Ovary (tissue), 9 donors: ENCODE data around the gene VAMP1. TPM values are rescaled to one million over a fixed set of nuclear protein-coding genes. Genes with fewer than 3 reads are reported as not detected.
A peak's percentile ranks its signal among the peaks of the same experiment; 100 is the strongest.
"Not testable (repeated sequence)": the region's sequence is repeated elsewhere in the genome, so short reads cannot be mapped to it uniquely, and the experiment has no call there.

Source experiments
- DNase-seq, 5 donors: peaks; one replicate each; pipeline ENCODE4 v3.0.0-alpha.2; 2019 to 2020
- H3K27ac ChIP-seq, 2 donors: fragments of 200-600 bp; one replicate each; pipeline versions ENCODE4 v1.5.1 to v1.8.0; 2019 to 2022
- H3K27me3 ChIP-seq: fragments of 200-600 bp; one replicate; pipeline ENCODE4 v1.8.0; 2022
- H3K36me3 ChIP-seq: fragments of 200-600 bp; sonication (generic); one replicate; pipeline ENCODE4 v1.5.1; 2019
- H3K4me1 ChIP-seq: one replicate; pipeline ENCODE4 v1.8.1; 2013; ENCODE audit warnings: mild to moderate bottlenecking, moderate library complexity; ENCODE audit not compliant: insufficient read depth
- H3K4me3 ChIP-seq: fragments of 200-600 bp; sonication (generic); one replicate; pipeline ENCODE4 v1.5.1; 2017
- H3K9me3 ChIP-seq, 2 donors: fragments of 200-600 bp in 1 of 2; sonication (generic) in 1 of 2; one replicate each; pipeline versions ENCODE4 v1.5.1 to v1.8.1; 2013 to 2019; ENCODE audit warnings: mild to moderate bottlenecking in 1 of 2, moderate library complexity in 1 of 2
- EP300 ChIP-seq: sonication (generic); formaldehyde crosslinking; IDR thresholded peaks from one replicate; pipeline ENCODE4 v1.6.1; 2017; ENCODE audit warnings: antibody characterized with exemption
- POLR2A ChIP-seq: fragments of 450-650 bp; IDR thresholded peaks from one replicate; pipeline ENCODE4 v1.6.1; 2017; ENCODE audit warnings: antibody characterized with exemption, mild to moderate bottlenecking, moderate library complexity
- WGBS, 3 donors: extraction: QIAGEN DNeasy Blood & Tissue Kit in 1 of 3; methylation state at CpG; one replicate each; pipeline versions ENCODE4 v1.1.5 to v1.1.7; 2013 to 2017; 5-methylcytosine and 5-hydroxymethylcytosine counted together
- intact Hi-C, 4 donors: fragments of 100-400 bp; cut with DNase I; formaldehyde crosslinking; loops; one replicate each; pipeline versions ENCODE4 v1.11.0 to v1.15.1; 2022 to 2023
- polyA plus RNA-seq, 2 donors: library from polyadenylated mRNA; stranded (reverse); fragments of 200-250 nt in 1 of 2; fragments of 350-450 nt in 1 of 2; fragmentation: Illumina TruSeq in 1 of 2; extraction: RNeasy Lipid Tissue Mini Kit (QIAGEN cat#74804) in 1 of 2; gene quantifications; one replicate each; pipeline ENCODE4 v1.2.3, GENCODE V29; 2013 to 2014
- total RNA-seq, 7 donors: library from RNA; depleted of rRNA in 2 of 7; stranded (reverse); fragments of >200 nt in 2 of 7; fragmentation: NEBNext Ultra II Directional in 3 of 7; extraction: Animal tissue kit (Norgen Biotek cat#: 25700) in 3 of 7; gene quantifications; one replicate each; pipeline versions ENCODE4 v1.1.0 to v1.2.4, GENCODE V29; 2016 to 2023
- TF ChIP-seq, protein P1 (sequence below), 3 donors: fragments of 450-650 bp in 2 of 3; fragments of 200-600 bp in 1 of 3; IDR thresholded peaks; one replicate each; pipeline versions ENCODE4 v1.5.1 to v1.8.0; 2016 to 2022; ENCODE audit warnings: antibody characterized with exemption in 3 of 3, mild to moderate bottlenecking in 1 of 3
- donor health status: DM: no; HTN: no; CAD: no; lungs with moderate emphysema.
- donor health status: DM: no; HTN: no; CAD: no.
- donor health status: Bipolar disorder and iron deficiency.
- donor health status: DM: yes; HTN: yes; CAD: no.
- donor health status: DM: no; HTN: no; CAD: no.
- donor health status: DM: yes; HTN: yes; CAD: no.

VAMP1 gene
- total and polyA plus RNA-seq, 9 donors: 2.5 to 11.9 (median 5.8) TPM

DNA sequence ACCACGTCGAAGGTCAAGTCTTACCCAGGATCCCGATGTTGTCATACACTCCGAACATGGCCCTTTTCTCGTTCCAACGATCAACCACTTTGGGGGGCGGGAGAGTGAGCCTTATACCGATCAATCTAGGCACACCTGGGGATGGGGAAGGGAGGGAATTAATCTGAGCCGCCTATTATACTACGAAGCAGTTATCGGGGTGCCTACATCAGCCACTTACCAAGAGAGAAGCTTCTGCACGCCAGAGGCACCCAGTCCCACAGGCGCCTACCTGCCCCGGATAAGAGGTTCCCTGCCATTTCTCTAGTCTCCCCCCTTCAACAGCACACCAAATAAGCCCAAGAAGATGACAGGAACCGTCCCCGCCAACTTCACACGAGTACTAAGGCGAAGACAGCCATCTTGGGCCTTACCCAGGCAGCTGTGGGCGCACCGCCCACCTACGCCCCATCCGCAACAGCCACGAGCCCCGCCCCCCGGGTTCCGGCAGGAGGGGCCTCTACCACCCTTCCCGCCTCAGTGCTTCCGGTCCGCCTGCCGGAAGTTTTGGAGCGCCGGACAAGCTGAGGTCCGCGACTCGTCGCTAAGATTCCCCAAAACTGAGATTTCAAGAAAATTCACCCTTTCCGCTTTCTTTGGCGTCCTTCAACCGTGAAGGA, 22.5 kb upstream of the VAMP1 start, which contains the start of gene MRPL51:
Gene MRPL51, minus strand, starts transcription at position 425 of the 659 bp plus-strand sequence. Its CDS starts 126 bp downstream, at position 299.
- H3K27me3 ChIP-seq: no peaks in the 10 kb centered on the region
- DNase-seq: peak; percentile 95 to 98 (median 97)
- peak within 1 kb of the TSS; percentile 47 to 93 for H3K27ac ChIP-seq
- intact Hi-C loops: no loop called here
- H3K4me1 ChIP-seq: peaks cover 7% of the 10 kb centered on the region
- H3K4me3 ChIP-seq: peak within 1 kb of the TSS; percentile 82
- H3K9me3 ChIP-seq: no peaks in the 10 kb centered on the region
- 0 to 1% (median 1%) methylated on average over 39 of the region's 39 CpGs for WGBS, 3 donors
- H3K36me3 ChIP-seq: no peaks in the 10 kb centered on the region
- TF ChIP-seq, protein P1, sequence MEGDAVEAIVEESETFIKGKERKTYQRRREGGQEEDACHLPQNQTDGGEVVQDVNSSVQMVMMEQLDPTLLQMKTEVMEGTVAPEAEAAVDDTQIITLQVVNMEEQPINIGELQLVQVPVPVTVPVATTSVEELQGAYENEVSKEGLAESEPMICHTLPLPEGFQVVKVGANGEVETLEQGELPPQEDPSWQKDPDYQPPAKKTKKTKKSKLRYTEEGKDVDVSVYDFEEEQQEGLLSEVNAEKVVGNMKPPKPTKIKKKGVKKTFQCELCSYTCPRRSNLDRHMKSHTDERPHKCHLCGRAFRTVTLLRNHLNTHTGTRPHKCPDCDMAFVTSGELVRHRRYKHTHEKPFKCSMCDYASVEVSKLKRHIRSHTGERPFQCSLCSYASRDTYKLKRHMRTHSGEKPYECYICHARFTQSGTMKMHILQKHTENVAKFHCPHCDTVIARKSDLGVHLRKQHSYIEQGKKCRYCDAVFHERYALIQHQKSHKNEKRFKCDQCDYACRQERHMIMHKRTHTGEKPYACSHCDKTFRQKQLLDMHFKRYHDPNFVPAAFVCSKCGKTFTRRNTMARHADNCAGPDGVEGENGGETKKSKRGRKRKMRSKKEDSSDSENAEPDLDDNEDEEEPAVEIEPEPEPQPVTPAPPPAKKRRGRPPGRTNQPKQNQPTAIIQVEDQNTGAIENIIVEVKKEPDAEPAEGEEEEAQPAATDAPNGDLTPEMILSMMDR (IDR thresholded peaks at IDR 0.05): no peak
- TF ChIP-seq EP300: no peak
- TF ChIP-seq POLR2A: peak; percentile 72

DNA sequence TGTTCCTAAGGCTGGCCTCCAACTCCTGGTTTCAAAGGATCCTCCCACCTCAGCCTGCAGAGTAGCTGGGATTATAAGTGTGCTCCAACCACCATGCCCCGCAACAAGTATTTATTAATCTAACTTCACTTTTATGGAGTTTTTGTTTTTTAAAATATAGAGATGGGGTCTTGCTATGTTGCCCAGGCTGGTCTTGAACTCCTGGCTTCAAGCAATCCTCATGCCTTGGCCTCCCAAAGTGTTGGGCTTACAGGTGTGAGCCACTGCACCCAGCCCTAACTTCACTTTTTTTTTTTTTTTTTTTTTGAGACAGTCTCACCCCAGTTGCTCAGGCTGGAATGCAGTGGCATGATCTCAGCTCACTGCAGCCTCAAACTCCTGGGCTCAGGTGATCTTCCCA, 20.2 kb upstream of the VAMP1 start:
- DNase-seq, H3K27ac ChIP-seq, intact Hi-C loops, H3K27me3 ChIP-seq, H3K36me3 ChIP-seq, H3K4me1 ChIP-seq, H3K9me3 ChIP-seq, H3K4me3 ChIP-seq: not testable (repeated sequence)
- 95 to 100% (median 98%) methylated on average over 1 of the region's 1 CpG for WGBS, 3 donors

DNA sequence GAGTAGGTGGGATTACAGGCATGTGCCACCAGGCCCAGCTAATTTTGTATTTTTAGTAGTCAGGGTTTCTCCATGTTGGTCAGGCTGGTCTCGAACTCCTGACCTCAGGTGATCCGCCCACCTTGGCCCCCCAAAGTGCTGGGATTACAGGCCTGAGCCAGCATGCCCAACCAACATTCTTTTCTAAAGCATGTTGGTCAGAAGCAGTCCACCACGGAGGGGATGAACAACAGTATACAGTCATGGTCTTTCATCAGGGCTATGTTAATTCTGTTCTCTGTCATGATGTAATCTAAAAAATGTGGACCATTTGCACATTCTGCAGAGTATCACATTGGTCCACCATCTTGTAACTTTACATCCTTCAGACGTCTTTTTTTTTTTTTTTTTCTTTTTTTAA, 19.0 kb upstream of the VAMP1 start:
- DNase-seq: no peak
- Histone ChIP-seq H3K9me3 (no peaks in the 10 kb centered on the region), H3K27me3 (no peaks in the 10 kb centered on the region), H3K4me1 (peaks cover 4% of the 10 kb centered on the region), H3K4me3 (no peak overlapping the region), H3K27ac (no peak overlapping the region), H3K36me3 (no peaks in the 10 kb centered on the region)
- WGBS, 3 donors: 57 to 73% (median 59%) methylated on average over 4 of the region's 4 CpGs
- intact Hi-C loops: no loop called here
- TF ChIP-seq, protein P1 (IDR thresholded peaks at IDR 0.05): no peak
- no peak for TF ChIP-seq EP300
- no peak for TF ChIP-seq POLR2A

DNA sequence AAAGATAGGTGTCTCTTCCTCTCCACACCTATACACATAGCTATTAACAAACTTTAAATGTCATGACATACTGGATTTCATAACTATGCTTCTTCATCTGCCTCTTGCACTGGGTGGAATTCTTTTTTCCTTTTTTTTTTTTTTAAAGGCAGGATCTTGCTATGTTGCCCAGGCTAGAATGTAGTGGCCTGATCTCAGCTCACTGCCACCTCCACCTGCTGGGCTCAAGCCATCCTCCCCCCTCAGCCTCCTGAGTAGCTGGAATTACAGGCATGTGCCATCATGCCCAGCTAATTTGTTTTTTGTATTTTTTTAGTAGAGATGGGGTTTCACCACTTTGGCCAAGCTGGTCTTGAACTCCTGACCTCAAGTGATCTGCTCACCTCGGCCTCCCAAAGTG, 17.8 kb upstream of the VAMP1 start:
- Histone ChIP-seq H3K27me3 (no peaks in the 10 kb centered on the region), H3K27ac (no peak overlapping the region), H3K36me3 (no peaks in the 10 kb centered on the region), H3K9me3 (no peaks in the 10 kb centered on the region), H3K4me3 (no peak overlapping the region), H3K4me1 (peaks cover 4% of the 10 kb centered on the region)
- WGBS, 3 donors: 59 to 86% (median 83%) methylated on average over 1 of the region's 1 CpG
- TF ChIP-seq EP300 (no peak), POLR2A (no peak)
- TF ChIP-seq, protein P1 (IDR thresholded peaks at IDR 0.05): no peak
- DNase-seq: no peak
- intact Hi-C loops: no loop called here

DNA sequence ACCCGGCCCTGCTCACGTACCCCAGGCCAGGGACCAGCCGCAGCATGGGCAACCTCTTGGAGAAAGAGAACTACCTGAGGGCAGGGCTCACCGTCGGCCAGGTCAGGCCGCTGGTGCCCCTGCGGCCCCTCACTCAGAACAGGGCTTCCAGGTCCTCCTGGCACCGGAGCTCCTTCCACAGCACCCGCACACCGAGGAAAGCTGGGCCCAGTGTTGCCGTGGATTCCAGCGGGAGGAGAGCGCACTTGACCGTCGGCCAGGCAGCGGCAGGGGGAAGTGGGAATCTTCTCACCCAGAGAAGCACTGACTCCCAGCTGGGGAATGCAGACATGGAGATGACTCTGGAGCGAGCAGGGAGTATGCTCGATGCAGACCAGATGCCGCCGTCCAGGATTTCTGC, 7.9 kb upstream of the VAMP1 start:
- no peaks in the 10 kb centered on the region for H3K27me3 ChIP-seq
- H3K4me3 ChIP-seq: no peak overlapping the region
- no peak for TF ChIP-seq EP300
- TF ChIP-seq, protein P1 (IDR thresholded peaks at IDR 0.05): no peak
- no peak for TF ChIP-seq POLR2A
- H3K9me3 ChIP-seq: no peaks in the 10 kb centered on the region
- intact Hi-C loops: no loop called here
- no peaks in the 10 kb centered on the region for H3K36me3 ChIP-seq
- 70 to 74% (median 70%) methylated on average over 18 to 20 of the region's 20 CpGs for WGBS, 3 donors
- no peaks in the 10 kb centered on the region for H3K4me1 ChIP-seq
- DNase-seq: no peak
- no peak overlapping the region for H3K27ac ChIP-seq

DNA sequence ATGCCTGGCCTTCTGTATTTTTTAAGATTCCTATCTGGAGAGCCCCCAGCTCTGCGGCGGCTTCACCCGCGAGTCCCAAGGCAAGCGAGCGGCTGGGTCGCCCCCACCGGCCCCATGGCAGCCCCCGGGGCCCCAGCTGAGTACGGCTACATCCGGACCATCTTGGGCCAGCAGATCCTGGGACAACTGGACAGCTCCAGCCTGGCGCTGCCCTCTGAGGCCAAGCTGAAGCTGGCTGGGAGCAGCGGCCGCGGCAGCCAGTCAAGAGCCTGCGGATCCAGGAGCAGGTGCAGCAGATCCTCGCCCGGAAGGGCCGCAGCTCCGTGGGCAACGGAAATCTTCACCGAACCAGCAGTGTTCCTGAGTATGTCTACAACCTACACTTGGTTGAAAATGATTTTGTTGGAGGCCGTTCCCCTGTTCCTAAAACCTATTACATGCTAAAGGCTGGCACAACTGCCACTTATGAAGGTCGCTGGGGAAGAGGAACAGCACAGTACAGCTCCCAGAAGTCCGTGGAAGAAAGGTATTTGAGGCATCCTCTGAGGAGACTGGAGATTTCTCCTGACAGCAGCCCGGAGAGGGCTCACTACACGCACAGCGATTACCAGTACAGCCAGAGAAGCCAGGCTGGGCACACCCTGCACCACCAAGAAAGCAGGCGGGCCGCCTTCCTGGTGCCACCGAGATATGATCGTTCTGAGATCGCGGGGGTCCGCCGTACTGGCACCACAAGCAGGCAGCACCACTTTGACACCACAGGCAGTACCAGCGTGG, 7.3 kb upstream of the VAMP1 start:
- H3K27me3 ChIP-seq, DNase-seq, H3K27ac ChIP-seq, H3K4me1 ChIP-seq, intact Hi-C loops, H3K36me3 ChIP-seq, H3K4me3 ChIP-seq, H3K9me3 ChIP-seq: not testable (repeated sequence)
- 91 to 93% (median 92%) methylated on average over 36 to 37 of the region's 37 CpGs for WGBS, 3 donors
